Measurements from ENCODE around the gene COMP. TPM values are rescaled to one million over a fixed set of nuclear protein-coding genes. Genes with fewer than 3 reads are reported as not detected.
A peak's percentile ranks its signal among the peaks of the same experiment; 100 is the strongest.

The COMP gene
- total RNA-seq, 1 experiment from 2014 or later: 0.13 TPM

GRCh38 chr19:18833141-18833476 lies 42.0 kb upstream of the COMP start (continued):
- TF ChIP-seq IRF2 (CRISPR knock-in tag; IDR thresholded peaks at IDR 0.05; ENCODE audit: borderline replicate concordance, low read depth): no peak
- TF ChIP-seq CTCF (IDR thresholded peaks at IDR 0.05): no peak
- TF ChIP-seq GABPB1 (CRISPR knock-in tag; IDR thresholded peaks at IDR 0.05): no peak

GRCh38 chr19:18832306-18833140 lies 41.4 kb upstream of the COMP start:
- DNase-seq (ENCODE audit: low spot score) (peak; percentile 58), ATAC-seq (peak; percentile 61)
- Mint-ChIP-seq H3K36me3 (peaks cover 20% of the 10 kb centered on the region), H3K27me3 (ENCODE audit: low read depth) (peaks cover 27% of the 10 kb centered on the region), H3K9me3 (peaks cover 2% of the 10 kb centered on the region; the same call in 1 of the 2 replicates), H3K4me3 (peak overlapping the region; percentile 94), H3K4me1 (peaks cover 24% of the 10 kb centered on the region), H3K27ac (peak overlapping the region; percentile 84)
- TF ChIP-seq ZNF232 (CRISPR knock-in tag; IDR thresholded peaks at IDR 0.05) (no peak), CREM (CRISPR knock-in tag; IDR thresholded peaks at IDR 0.05) (no peak), ELF4 (CRISPR knock-in tag; IDR thresholded peaks at IDR 0.05; ENCODE audit: low read depth) (no peak), E2F4 (CRISPR knock-in tag; IDR thresholded peaks at IDR 0.05; ENCODE audit: borderline replicate concordance, low read depth) (no peak), ERG (CRISPR knock-in tag; IDR thresholded peaks at IDR 0.05) (no peak), IRF1 (CRISPR knock-in tag; IDR thresholded peaks at IDR 0.05) (no peak), ZNF121 (CRISPR knock-in tag; IDR thresholded peaks at IDR 0.05) (peak; percentile 37; the same call in 1 of the 2 replicates), ATF3 (CRISPR knock-in tag; conservative IDR thresholded peaks at IDR 0.05) (no peak), NR3C1 (CRISPR knock-in tag; conservative IDR thresholded peaks at IDR 0.05; ENCODE audit: low read depth) (0 out of 2 replicates have a peak, but pooled peaks have one; percentile 7), KAT7 (CRISPR knock-in tag; IDR thresholded peaks at IDR 0.05; ENCODE audit: borderline replicate concordance) (no peak), FOXP4 (CRISPR knock-in tag; IDR thresholded peaks at IDR 0.05) (no peak), ZNF671 (CRISPR knock-in tag; IDR thresholded peaks at IDR 0.05) (no peak)
- ChIA-PET CTCF (interaction anchor here (0.7 to 4.7 kb wide), 18 partner anchors 9 to 363 kb away, joined by 3 to 64 read pairs (median 5); partner anchors contain the start of gene REX1BD), POLR2A (interaction anchor here (0.5 to 0.8 kb wide), 2 partner anchors 12 to 869 kb away, joined by 4 read pairs; no protein-coding TSS in a partner anchor)

Measured in WTC11 (cell line).